GM18508 (cell line): ENCODE results near the gene NXPH1.
"Not testable (repeated sequence)": the region's sequence is repeated elsewhere in the genome, so short reads cannot be mapped to it uniquely, and the experiment has no call there.

Experiments used
- ATAC-seq: cut with Tn5 transposase; IDR thresholded peaks from one replicate; pipeline ENCODE4 v1.9.1; 2021; ENCODE audit warnings: moderate number of reproducible peaks; ENCODE audit not compliant: insufficient read depth, unreplicated experiment

NXPH1 gene

DNA sequence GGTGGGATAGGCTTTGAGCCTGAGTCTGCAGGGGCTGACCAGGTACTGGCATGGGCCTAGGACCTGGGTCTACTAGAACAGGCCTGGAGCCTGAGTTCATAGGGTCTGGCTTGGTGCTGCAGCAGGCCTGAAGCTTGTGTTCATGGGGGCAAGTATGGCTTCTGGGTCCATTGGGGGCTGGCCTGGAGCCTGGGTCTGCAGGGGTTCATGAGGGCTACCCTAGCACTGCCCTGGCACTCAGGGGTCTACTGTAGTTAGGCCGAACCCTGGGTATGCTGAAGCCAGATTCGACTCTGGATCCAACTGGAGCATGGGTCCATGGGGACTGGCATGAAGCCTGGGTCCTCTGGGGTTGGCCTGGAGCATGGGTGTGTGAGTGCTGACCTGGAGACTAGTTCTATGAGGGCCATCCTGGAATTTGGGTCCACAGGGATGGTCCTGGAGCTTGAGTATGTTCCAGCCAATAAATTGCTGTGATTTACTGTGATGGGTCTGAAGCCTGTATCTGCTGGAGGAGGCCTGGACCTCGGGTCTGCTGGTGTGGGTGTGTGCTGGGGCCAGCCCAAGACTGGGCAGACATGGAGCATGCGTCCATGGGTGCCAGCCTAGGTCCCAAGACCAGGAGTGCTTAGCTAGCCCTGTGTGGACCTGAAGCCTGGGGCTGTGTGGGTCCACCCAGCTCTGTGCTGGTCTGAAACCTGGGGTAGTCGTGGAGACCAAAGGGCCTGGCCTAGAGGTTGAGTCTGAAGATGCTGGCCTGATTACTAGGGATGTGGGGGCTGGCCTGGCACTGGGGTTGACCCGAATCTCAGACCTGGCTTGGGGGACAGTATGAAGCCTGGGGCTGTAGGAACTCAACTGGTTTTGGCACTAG is 235.5 kb downstream of the NXPH1 start:
- no peak for ATAC-seq

DNA sequence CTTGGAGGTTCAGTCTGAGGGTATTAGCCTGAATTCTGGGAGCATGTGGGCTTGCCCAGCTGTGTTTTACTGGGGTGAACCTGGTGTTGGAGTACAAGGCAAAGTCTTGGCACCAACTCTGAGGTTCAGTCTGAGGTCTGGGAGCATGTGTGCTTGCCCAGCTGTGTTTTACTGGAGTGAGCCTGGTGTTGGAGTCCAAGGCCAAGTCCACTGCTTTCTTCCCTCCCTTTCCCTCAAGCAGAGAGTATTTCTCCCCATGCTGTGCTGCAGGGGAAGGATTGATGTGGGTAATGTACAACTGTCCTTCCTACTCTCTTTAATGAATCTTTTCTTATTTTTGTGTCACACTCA is 236.1 kb downstream of the NXPH1 start:
- no peak for ATAC-seq

DNA sequence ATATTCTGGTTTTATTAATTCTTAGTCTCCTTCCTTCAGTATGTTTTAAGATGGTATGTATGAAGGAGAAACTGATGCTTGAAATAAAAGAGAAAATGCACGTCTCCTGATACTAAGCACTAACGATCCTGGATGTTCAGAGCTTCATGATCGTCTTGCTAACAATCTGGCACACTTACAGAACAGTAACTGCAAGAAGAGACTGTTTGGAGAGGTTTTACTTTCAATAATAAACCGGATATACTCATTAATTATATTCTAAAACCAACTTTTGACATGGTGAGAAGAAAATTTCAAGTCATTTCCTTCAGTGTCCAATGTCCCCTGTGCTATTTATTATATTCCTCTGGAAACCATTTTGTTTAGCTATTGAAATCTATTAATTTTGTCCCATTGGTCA is 251.0 kb downstream of the NXPH1 start:
- ATAC-seq, result no peak

DNA sequence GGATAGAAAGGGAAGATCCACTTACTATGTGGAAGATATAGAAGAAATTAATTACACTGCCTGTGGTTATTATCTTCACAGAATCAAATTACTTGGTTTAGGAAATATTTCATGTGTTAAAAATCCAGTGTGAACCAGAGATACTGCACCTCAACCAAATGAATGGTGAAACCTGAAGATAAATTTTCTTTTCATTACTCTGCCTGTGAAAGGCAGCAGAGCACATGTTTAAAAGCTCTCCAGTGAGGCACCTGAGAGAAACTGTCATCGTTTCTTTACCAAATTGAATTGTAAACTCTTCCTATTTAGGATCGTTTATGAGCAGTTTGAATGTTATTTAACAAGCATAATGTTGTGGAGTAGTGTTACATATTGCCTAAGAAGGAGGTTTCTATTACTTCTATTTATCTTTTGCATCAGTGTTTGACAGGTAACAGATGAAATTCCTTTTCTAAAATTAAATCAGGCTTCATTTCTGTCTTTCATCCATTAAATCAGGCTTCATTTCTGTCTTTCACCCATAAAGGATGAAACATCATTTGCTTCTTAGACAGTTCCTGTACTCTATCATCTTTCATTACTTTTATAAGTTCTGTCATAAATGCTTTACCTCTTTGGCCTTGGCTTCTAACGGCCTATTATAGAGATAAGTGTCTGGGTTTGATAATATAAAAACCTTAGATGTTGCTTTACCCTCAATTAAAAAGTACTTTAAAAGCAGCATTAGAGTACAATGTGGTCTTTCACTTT is 266.6 kb downstream of the NXPH1 start:
- no peak for ATAC-seq

DNA sequence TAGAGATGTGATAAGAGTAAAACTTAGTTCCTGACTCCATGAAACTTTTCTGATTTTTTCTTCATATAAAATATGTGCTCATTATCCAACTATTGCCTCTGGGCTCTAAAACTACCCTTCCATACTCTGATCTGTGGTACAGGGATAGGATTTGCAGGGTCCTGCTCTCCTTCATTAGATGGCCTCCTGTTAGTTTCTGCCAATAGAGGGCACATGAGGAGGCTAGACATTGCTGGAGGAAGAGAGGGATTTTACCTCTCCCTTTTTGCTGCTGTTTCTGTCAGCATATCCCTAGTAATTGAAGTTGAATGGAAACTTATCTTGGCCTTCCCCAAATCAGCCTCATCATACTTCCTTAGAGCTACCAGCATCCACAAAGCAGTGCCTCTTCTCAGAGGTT is 269.4 kb downstream of the NXPH1 start:
- no peak for ATAC-seq

DNA sequence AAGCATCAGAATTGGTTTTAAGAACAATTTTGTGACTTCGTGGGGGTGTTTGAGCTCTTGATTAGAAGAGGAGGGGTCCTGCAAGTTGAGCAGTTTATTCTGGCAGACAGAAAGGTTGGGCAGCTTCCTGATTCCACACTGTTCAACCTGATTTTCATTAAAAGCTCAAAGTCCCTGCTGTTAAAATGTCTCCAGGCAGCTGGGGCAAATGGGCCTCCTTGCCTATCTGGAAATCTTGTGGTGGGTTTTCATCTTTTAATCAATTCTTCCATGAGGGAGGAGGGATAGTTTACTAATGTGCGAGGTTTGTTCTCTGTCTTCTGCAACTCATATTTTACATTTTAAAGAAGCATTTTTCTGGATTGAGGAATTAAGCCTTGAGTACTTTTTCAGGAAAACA is 276.7 kb downstream of the NXPH1 start:
- ATAC-seq, result no peak

DNA sequence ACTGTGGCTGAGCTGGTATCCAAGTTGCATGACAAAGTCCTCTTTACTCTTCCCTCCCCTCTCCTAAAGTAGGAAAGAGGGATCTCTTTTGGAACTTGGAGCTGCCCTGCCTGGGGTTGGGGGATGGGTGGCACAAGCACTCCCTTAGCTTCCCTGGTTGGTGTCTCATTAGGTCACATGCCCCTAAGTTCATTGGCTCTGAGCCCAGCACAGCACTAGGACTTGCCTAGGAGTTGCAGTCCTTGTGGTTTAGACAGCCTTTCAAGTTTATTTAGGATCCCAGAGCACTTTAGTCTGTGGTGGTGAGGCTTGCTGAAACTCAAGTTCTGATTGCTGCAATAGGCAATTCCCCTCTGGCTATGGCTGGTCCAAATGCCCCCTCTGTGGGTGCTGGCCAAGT is 281.4 kb downstream of the NXPH1 start:
- ATAC-seq, result no peak

DNA sequence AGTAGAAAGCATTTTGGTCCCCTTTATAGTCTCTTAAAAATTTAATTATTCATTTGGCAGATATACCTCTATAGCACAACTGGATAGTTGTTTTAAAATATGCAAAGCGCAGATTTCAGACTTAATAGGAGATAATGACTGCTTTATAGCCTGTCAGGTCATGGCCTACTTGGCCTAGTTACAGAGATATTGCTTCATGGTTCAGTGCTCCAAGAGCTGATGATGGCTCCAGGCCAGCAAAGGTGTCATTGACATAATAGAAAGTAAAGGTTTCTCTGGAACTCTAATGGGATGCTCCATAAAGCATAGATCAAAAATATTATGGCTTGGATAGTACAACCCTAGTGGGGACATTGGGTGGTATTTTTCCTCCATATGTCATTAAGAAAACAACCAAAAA is 285.7 kb downstream of the NXPH1 start:
- no peak for ATAC-seq

DNA sequence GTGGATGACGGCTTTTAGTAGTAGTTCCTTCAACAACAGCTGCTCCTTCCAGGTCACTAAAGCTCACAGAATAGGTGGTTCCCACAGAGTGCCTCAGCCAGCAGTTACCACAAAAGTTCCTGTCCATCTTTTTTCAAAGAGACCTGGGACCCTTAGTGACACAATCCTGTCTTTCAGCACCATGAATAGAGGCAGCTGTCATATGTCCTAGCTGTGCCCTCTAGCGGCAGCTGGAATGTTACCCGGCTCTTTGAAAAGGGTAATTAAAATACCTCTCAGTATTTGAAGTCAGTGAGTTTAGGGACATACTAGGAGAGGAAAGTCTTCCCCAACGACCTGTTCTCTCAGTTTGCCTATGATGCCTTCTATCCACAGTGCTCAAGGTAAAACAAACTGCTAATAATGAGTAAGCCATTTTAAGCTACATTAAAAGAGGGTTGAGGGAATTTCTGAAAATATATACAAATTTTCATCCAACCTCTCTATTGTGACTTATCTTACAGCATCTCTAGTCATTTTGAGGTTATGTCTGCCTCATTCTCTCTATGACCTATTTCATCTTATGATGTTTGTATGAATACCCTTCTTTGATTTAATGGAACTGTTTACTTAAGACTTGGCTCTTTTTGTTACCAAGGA is 290.8 kb downstream of the NXPH1 start:
- ATAC-seq, result peak; percentile 91

DNA sequence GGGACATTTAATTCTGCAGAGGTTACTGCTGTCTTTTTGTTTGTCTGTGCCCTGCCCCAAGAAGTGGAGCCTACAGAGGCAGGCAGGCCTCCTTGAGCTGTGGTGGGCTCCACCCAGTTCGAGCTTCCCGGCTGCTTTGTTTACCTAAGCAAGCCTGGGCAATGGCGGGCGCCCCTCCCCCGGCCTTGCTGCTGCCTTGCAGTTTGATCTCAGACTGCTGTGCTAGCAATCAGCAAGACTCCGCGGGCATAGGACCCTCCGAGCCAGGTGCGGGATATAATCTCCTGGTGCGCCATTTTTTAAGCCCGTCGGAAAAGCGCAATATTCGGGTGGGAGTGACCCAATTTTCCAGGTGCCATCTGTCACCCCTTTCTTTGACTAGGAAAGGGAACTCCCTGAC is 298.3 kb downstream of the NXPH1 start:
- not testable (repeated sequence) for ATAC-seq

DNA sequence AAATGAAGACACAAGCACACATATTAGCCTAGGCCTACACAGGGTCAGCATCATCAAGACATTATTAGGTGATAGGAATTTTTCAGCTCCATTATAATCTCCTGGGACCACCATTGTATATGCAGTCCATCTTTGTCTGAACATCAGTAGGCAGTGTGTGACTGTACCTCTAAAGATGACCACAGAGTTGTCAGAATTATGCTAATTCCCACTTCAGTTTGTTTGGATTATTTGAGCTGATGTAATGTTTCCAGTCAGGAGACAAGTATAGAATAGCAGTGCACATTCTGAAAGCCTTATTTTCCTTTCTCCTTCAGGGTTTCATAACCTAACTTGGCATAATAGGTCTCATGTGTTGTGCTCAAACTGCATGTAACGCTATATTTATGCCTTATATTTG is 306.4 kb downstream of the NXPH1 start:
- ATAC-seq, result no peak

DNA sequence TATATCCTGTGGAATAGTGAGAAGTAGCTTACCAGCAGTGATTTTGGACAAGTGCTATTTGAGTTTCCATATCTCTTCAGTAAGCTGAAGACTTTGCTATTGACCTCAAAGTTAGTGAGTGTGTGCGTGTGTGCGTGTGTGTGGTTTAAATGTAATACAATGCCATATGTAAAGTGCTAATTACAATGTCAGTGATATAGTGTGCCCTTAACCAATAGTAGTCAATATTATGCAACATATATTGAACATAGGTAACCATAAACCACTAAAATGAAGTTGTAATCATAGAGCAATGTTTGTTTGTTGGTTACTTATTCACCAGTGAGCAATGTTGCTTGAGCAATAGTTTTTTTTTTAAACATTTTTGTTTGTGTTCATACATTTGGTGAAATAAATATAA is 309.4 kb downstream of the NXPH1 start:
- no peak for ATAC-seq

DNA sequence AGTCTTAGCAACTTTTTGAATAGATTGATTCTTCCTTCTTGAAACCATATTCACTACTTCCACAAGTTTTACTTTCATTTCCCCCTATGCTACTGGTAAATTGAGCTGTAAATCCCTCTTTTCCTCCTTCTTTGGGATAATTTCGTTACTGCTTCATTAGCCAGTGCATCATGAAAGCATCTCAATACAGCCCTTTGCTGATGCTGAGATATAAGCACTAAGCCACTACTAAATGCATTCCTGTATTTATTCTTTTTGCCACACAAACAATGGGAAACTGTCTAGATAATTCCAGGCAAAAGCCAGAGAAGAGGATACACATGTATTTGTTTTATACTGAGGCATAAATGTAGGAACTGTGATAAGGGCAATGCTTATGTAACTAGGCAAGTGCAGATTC is 313.9 kb downstream of the NXPH1 start:
- no peak for ATAC-seq

DNA sequence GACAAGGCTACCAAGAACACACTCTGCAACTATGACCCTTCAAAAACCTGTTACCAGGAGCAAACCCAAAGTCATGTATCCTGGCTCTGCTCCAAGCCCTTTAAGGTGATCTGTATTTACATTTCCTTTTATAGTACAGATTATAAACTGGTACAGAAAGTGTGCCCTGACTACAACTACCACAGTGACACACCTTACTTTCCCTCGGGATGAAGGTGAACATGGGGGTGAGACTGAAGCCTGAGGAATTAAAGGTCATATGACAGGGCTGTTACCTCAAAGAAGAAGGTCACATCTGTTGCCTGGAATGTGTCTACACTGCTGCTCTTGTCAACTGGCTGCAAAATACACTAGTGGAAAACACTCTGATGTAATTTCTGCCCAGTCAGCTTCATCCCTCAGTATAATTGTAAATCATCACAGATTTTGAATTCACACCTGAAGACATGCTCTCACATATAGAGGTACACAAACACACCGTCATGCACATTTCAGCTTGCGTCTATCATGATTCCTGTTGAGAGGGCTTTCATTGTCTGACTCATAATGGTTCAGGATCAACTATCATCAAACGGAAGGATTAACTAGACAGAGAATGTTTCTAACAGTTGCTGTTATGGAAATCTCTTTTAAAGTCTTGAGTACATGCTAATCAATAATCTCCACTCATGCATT is 318.3 kb downstream of the NXPH1 start:
- ATAC-seq, result no peak

DNA sequence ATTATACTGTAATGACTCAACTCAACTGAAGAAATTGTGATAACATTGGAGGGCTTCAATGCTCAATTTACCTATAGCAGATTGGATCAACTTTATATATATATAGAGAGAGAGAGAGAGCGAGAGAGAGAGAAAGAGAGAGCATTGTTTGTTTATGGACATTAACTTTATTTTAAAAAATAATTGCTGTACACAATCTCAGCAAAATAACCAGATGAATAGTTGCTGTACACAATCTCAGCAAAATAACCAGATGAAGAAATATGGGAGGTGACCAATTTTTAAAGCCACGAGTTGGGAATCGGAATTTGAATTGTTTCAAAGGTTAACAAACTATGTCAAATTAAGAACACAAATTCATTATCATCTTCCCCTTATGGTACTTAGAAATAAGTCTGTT is 319.9 kb downstream of the NXPH1 start:
- no peak for ATAC-seq

DNA sequence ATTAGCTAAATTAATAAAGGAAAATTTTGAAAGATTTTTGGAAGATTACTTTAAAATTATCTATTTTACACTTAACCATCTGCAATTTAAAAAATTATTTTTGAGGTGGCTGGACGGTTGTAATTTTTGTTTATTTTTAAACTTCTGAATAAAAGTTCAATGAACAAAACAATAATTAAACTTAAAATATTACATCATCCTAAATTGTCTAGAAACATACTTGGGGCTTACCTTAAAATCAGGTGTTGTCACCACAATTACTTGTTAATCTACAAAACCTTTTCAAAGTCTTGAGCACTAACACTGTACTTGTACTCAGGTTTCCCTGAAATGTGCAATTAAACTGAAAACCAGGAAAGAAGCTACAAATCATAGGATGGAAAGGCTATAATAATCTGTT is 328.3 kb downstream of the NXPH1 start:
- ATAC-seq, result no peak

DNA sequence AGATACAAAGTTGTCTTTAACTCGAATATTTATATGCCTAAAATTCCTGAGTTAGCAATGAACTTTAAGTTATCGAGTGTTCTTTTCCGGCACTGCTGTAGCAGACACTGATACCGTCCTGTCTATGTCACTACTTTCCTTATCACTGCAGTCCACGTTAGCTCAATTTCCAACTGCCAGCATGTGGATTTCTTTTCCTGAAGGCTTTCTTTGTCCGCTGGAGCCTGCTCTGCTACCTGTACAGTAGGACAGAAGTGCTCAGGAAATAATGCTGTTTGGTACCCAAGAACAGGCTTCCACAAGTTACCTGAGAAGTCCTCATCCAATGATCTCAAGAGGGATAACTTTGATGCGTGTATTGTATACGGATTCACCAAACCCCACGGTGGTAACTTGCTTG is 329.4 kb downstream of the NXPH1 start:
- no peak for ATAC-seq

DNA sequence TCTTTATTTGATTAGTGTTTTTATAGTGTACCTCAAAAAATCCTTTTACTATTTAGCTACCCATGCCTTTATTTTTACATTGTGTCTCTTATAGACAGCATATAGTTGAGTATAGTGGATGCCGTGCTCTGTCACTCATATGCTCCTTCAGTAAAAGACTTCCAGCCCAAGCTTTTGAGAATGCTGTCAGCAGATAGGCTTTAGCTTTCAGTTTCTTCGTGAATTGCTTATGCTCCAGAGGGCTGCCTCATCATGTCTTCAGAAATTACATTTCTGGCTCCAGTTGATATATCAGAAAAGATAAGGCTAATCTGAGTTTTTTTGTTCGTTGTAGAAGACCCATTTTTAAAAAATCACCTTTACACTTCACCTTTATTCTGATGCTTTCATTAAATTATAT is 332.0 kb downstream of the NXPH1 start:
- ATAC-seq, result no peak

DNA sequence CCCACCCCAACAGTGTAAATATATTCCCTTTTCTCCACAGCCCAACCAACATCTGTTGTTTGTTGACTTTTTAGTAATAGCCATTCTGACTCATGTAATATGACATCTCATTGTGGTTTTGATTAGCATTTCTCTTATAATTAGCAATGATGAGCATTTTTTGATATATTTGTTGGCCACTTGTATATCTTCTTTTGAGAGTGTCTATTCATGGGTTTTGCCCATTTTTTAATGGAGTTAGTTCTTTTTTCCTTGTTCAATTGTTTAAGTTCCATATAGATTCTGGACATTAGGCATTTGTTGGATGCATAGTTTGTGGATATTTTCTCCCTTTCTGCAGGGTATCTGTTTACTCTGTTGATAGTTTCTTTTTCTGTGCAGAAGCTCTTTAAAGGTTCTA is 340.1 kb downstream of the NXPH1 start:
- ATAC-seq, result no peak

DNA sequence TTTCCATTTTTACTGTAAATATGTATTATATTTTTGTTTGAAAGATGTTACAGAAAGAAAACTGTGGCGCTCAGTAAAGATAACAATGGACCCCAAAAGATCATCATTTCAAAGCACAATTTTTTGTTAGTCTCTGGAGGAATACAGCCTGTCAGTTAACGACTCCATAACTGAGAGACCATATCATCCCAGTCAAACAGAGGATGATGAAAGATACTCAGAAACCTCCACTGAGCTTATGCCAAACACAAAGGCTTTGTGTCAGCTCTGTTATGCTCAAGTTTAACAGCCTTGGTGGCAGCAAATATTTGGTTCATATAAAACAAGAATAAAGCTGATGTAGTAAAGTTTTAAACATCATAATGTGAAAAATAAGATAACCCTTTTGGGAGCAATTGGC is 345.1 kb downstream of the NXPH1 start:
- ATAC-seq, result no peak

DNA sequence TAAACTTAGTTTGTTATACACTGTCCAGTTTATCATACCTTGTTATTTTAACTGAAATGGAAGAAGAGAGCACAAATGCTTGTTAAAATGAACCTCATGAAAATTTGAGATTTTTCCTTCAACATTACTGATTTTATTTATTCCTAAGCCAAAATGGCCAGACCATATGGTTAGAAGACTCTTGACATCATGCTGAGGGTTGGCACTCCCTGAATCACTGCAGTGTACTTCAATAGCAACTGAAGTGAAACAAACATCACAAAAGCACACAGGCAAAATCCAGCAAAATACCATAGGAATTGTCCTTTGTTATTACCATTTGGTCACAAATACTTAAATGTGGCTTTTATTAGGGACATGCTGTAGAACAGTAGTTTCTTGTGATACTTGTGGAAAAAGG is 347.8 kb downstream of the NXPH1 start:
- no peak for ATAC-seq
